ENCODE results near the gene DNAJC21. TPM values are rescaled to one million over a fixed set of nuclear protein-coding genes. Genes with fewer than 3 reads are reported as not detected.
A peak's percentile ranks its signal among the peaks of the same experiment; 100 is the strongest.

Gene DNAJC21
- total and polyA plus RNA-seq, 12 donors: 30.4 to 58.9 (median 48.8) TPM

DNA sequence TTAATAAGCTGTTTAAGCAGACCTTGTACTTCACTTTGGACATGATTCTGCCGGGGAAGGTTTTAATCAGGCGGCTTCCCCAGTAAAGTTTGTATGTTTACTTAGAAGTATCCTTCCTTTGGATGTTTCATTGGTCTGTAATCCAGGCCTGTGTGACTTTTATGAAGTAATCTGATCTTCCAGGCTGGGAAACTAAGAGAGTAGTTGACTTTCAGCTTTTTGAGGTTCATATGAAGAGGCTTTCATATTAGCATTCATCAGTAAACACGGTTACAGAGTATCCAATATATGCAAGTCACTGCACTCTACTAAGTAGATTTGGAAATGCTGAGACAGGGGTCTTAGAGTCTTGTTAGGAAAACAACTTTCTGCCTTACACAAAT lies 1.1 kb downstream of the DNAJC21 start:
- ATAC-seq: no peak
- intact Hi-C loops (cut with DNase I): loop anchor here in 1 of 10 donors (10.0 kb wide), 1 partner anchor 1486 kb away; the partner anchor contains the start of gene TARS1
- H3K27me3 ChIP-seq: no peaks in the 10 kb centered on the region

DNA sequence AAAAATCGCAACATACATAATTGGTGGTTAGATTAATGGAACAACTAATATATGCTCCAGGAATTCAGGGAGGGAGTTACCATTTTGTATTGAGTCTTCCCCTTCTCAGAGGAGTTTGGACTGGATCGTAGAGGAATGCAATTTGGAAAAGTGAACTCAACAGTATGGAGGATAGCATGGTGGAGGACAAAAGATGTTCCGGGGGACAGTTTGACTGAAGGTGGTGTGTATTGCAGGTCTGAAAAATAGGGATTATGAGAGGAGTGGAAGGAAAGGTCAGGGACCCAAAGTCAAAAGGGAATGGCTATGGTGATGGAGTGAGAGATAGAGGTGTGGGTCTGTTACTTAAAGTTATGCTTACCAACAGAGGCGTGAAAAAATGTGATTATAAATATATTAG lies 1.5 kb downstream of the DNAJC21 start:
- TF ChIP-seq, protein P1, sequence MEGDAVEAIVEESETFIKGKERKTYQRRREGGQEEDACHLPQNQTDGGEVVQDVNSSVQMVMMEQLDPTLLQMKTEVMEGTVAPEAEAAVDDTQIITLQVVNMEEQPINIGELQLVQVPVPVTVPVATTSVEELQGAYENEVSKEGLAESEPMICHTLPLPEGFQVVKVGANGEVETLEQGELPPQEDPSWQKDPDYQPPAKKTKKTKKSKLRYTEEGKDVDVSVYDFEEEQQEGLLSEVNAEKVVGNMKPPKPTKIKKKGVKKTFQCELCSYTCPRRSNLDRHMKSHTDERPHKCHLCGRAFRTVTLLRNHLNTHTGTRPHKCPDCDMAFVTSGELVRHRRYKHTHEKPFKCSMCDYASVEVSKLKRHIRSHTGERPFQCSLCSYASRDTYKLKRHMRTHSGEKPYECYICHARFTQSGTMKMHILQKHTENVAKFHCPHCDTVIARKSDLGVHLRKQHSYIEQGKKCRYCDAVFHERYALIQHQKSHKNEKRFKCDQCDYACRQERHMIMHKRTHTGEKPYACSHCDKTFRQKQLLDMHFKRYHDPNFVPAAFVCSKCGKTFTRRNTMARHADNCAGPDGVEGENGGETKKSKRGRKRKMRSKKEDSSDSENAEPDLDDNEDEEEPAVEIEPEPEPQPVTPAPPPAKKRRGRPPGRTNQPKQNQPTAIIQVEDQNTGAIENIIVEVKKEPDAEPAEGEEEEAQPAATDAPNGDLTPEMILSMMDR (IDR thresholded peaks at IDR 0.05): no peak
- intact Hi-C loops (cut with DNase I): loop anchor here in 1 of 10 donors (10.0 kb wide), 1 partner anchor 1486 kb away; the partner anchor contains the start of gene TARS1
- ATAC-seq (no peak), DNase-seq (no peak)
- 66 to 73% methylated on average over 4 of the region's 4 CpGs for WGBS, 2 donors
- peak overlapping the region in 8 of 10 donors; percentile 84 to 97 (median 88) for H3K4me3 ChIP-seq
- peaks cover 0 to 41% (median 3%) of the 10 kb centered on the region in 9 donors for H3K36me3 ChIP-seq
- H3K27me3 ChIP-seq: no peaks in the 10 kb centered on the region
- peaks cover 4 to 34% (median 20%) of the 10 kb centered on the region in 9 donors for H3K4me1 ChIP-seq
- peak overlapping the region in 7 of 10 donors; percentile 92 to 96 (median 94) for H3K27ac ChIP-seq
- H3K9me3 ChIP-seq: no peaks in the 10 kb centered on the region

More for the DNA sequence above, 1.1 kb downstream of the DNAJC21 start:
- WGBS, 2 donors: 1 to 2% methylated on average over 3 of the region's 3 CpGs
- Histone ChIP-seq H3K27ac (peak overlapping the region; percentile 76 to 97 (median 94)), H3K4me1 (peaks cover 4 to 34% (median 20%) of the 10 kb centered on the region in 9 donors), H3K9me3 (no peaks in the 10 kb centered on the region), H3K4me3 (peak overlapping the region; percentile 74 to 97 (median 88)), H3K36me3 (peaks cover 0 to 41% (median 6%) of the 10 kb centered on the region in 9 donors)
- DNase-seq: no peak
- TF ChIP-seq, protein P1 (IDR thresholded peaks at IDR 0.05): no peak

DNA sequence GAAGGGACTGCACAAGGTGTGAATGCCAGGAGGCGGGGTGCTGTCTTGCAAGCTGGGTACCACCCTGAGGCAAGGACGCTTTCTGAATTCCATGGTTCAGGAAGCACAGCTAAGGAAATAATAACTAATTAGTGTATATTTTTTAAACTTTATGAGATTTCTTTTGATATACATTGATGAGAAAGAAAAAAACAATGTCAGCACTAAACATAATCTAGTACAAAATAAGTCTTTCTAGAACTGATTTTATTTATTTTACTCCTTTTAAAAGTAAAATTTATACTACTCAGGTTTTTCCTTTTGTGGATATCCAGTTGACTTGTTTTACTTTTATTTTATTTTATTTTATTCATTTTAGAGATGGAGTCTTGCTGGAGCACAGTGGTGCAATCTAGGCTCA lies 3.6 kb downstream of the DNAJC21 start:
- Histone ChIP-seq H3K27me3 (no peaks in the 10 kb centered on the region), H3K4me3 (no peak overlapping the region), H3K36me3 (peaks cover 0 to 48% (median 20%) of the 10 kb centered on the region in 9 donors), H3K4me1 (peaks cover 4 to 34% (median 20%) of the 10 kb centered on the region in 9 donors), H3K27ac (no peak overlapping the region), H3K9me3 (no peaks in the 10 kb centered on the region)
- DNase-seq (no peak), ATAC-seq (no peak)
- intact Hi-C loops (cut with DNase I): loop anchor here in 1 of 10 donors (10.0 kb wide), 1 partner anchor 1488 kb away; the partner anchor contains the start of gene TARS1
- TF ChIP-seq, protein P1 (IDR thresholded peaks at IDR 0.05): no peak
- 87 to 91% methylated on average over 2 of the region's 2 CpGs for WGBS, 2 donors

DNA sequence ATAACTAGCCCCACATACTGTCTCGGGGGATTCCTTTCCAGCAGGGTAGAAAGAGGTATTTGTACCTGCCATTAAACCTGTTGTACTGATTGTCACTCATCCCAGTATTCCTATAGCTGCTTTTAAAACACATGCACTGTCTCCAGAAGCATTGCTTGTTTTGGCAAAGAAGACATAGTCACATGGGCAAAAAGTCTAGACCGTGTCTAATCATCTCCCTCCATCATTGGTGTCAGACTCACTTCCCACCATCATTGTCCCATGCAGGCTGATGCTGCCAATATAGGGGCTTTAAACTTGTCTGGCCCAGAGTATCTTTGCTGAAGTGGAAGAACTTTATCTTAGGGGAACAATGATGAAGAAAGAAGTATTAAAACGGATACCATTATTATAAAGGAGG lies 12.6 kb downstream of the DNAJC21 start:
- DNase-seq: no peak
- intact Hi-C loops (cut with DNase I): no loop called here
- H3K4me3 ChIP-seq: no peak overlapping the region
- peaks cover 0 to 100% (median 47%) of the 10 kb centered on the region in 9 donors for H3K36me3 ChIP-seq
- peaks cover 0 to 12% (median 0%) of the 10 kb centered on the region in 9 donors for H3K4me1 ChIP-seq
- no peaks in the 10 kb centered on the region for H3K9me3 ChIP-seq
- no peaks in the 10 kb centered on the region for H3K27me3 ChIP-seq
- TF ChIP-seq, protein P1 (IDR thresholded peaks at IDR 0.05): no peak
- H3K27ac ChIP-seq: no peak overlapping the region
- WGBS, 2 donors: 75 to 83% methylated on average over 3 of the region's 3 CpGs
- ATAC-seq: no peak
